Body of pancreas (tissue), 4 donors: ENCODE measurements around the gene ACSL3. TPM values are rescaled to one million over a fixed set of nuclear protein-coding genes. Genes with fewer than 3 reads are reported as not detected.

Experiments used
- ATAC-seq: fragments of 150-250 bp; one replicate; pipeline ENCODE4 v1.9.1; 2016
- DNase-seq, 4 donors: peaks; one replicate each; pipeline ENCODE4 v3.0.0-alpha.2; 2019
- H3K27ac ChIP-seq, 4 donors: fragments of 200-600 bp; sonication (generic); 1 replicate in 3 of 4; 2 replicates in 1 of 4; pipeline versions ENCODE4 v1.5.1 to v1.6.1; 2016 to 2019; ENCODE audit warnings: mild to moderate bottlenecking in 1 of 4, mixed read lengths in 1 of 4, moderate library complexity in 1 of 4
- H3K27me3 ChIP-seq, 2 donors: fragments of 200-600 bp; sonication (generic); one replicate each; pipeline ENCODE4 v1.6.0; 2016; ENCODE audit warnings: mild to moderate bottlenecking in 1 of 2
- H3K36me3 ChIP-seq, 2 donors: fragments of 200-600 bp; sonication (generic); replicated peaks in 1 of 2; 2 replicates each; pipeline ENCODE4 v1.5.1; 2016; ENCODE audit warnings: low read depth in 2 of 2; ENCODE audit not compliant: insufficient read depth in 1 of 2
- H3K4me1 ChIP-seq: fragments of 200-600 bp; sonication (generic); one replicate; pipeline ENCODE4 v1.6.0; 2016
- H3K4me3 ChIP-seq, 2 donors: fragments of 200-600 bp; sonication (generic); 1 replicate in 1 of 2; 2 replicates in 1 of 2; pipeline ENCODE4 v1.5.1; 2016 to 2019
- H3K9me3 ChIP-seq, 3 donors: fragments of 200-600 bp; sonication (generic); 1 replicate in 2 of 3; 2 replicates in 1 of 3; pipeline ENCODE4 v1.5.1; 2016
- POLR2A ChIP-seq, 3 donors: fragments of 450-650 bp; IDR thresholded peaks; one replicate each; pipeline ENCODE4 v1.6.1; 2016; ENCODE audit warnings: antibody characterized with exemption in 3 of 3, mild to moderate bottlenecking in 2 of 3
- WGBS, 2 donors: methylation state at CpG; one replicate each; pipeline ENCODE4 v1.1.5; 2017; 5-methylcytosine and 5-hydroxymethylcytosine counted together
- intact Hi-C: fragments of 100-400 bp; cut with DNase I; formaldehyde crosslinking; loops from one replicate; pipeline ENCODE4 v1.15.1; 2023
- total RNA-seq, 2 donors: library from RNA; depleted of rRNA; stranded (reverse); fragments of >200 nt; gene quantifications; one replicate each; pipeline ENCODE4 v1.1.0, GENCODE V29; 2016
- TF ChIP-seq, protein P1 (sequence below), 7 experiments: fragments of 450-650 bp in 4 of 7; fragments of 200-600 bp in 3 of 7; sonication (generic) in 3 of 7; IDR thresholded peaks; one replicate each; pipeline ENCODE4 v1.5.1; 2016 to 2019; ENCODE audit warnings: antibody characterized with exemption in 7 of 7

ACSL3 gene
- total RNA-seq, 2 donors from 2014 or later: 24.6 to 60.0 TPM

DNA sequence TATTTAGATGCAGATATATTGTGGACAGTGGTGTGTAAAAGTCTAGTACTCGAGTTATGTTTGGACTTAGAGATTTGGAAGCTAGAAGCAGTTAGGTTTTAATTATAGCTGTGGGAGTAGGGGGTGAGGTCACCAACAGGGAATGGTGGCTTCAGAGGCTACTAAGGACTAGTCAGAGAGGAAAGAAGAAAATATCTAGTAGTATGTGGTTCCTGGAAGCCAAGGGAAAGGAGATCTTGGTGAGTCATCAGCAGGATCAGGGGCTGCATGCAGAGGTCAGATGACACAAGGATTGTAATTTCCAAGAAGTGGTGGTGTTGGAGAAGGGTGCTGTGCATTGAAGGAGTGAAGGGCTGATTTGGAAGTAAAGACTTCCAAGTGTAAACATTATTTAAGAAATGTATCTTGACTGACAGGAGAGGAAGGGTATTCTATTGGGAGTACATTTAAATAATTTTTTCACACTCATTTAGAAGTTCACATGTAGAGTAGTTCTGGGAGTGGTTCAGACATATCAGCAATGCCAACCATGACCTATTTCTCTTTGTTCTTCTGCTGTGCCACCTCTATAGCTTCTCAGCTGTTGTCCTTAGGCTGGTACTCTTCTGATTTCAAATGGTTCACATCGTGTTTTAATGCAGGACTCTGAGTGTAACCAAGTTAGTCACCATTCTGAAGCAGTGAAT, 59.1 kb downstream of the ACSL3 start:
- no peaks in the 10 kb centered on the region for H3K27me3 ChIP-seq
- TF ChIP-seq, protein P1, sequence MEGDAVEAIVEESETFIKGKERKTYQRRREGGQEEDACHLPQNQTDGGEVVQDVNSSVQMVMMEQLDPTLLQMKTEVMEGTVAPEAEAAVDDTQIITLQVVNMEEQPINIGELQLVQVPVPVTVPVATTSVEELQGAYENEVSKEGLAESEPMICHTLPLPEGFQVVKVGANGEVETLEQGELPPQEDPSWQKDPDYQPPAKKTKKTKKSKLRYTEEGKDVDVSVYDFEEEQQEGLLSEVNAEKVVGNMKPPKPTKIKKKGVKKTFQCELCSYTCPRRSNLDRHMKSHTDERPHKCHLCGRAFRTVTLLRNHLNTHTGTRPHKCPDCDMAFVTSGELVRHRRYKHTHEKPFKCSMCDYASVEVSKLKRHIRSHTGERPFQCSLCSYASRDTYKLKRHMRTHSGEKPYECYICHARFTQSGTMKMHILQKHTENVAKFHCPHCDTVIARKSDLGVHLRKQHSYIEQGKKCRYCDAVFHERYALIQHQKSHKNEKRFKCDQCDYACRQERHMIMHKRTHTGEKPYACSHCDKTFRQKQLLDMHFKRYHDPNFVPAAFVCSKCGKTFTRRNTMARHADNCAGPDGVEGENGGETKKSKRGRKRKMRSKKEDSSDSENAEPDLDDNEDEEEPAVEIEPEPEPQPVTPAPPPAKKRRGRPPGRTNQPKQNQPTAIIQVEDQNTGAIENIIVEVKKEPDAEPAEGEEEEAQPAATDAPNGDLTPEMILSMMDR (IDR thresholded peaks at IDR 0.05): no peak
- TF ChIP-seq POLR2A (IDR thresholded peaks at IDR 0.05): no peak
- H3K4me3 ChIP-seq: no peak overlapping the region
- 84 to 85% methylated on average over 2 of the region's 2 CpGs for WGBS, 2 donors
- H3K27ac ChIP-seq: no peak overlapping the region
- no peak for ATAC-seq
- H3K36me3 ChIP-seq: peaks cover 0 to 20% of the 10 kb centered on the region in 2 donors
- no peaks in the 10 kb centered on the region for H3K9me3 ChIP-seq
- no peak for DNase-seq
- intact Hi-C loops: no loop called here
- H3K4me1 ChIP-seq: peaks cover 9% of the 10 kb centered on the region

DNA sequence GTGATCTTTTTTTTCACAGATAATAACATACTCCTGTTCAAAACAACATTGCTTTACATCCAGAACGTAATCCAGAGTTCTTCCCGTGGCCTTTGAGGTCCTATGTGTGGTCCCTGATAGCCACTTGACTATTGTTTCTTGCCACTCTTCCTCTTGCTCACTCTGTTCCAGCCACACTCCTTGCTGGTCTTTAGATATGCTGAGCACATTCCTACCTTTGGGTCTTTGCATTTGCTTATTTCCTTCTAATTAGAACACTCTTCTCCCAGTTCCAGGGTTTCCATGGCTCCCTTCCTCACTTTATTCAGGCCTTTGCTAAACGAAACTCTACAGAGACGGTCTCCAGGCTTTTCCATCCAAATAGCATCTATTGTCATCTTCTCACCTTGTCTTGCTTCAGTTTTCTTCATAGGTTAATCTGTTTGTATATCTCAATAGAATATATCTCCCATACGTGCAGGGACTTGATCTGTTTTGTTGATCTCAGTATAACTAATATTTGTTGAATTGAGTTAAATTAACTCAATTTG, 59.9 kb downstream of the ACSL3 start:
- H3K4me1 ChIP-seq: peaks cover 2% of the 10 kb centered on the region
- no peaks in the 10 kb centered on the region for H3K27me3 ChIP-seq
- ATAC-seq: no peak

DNA sequence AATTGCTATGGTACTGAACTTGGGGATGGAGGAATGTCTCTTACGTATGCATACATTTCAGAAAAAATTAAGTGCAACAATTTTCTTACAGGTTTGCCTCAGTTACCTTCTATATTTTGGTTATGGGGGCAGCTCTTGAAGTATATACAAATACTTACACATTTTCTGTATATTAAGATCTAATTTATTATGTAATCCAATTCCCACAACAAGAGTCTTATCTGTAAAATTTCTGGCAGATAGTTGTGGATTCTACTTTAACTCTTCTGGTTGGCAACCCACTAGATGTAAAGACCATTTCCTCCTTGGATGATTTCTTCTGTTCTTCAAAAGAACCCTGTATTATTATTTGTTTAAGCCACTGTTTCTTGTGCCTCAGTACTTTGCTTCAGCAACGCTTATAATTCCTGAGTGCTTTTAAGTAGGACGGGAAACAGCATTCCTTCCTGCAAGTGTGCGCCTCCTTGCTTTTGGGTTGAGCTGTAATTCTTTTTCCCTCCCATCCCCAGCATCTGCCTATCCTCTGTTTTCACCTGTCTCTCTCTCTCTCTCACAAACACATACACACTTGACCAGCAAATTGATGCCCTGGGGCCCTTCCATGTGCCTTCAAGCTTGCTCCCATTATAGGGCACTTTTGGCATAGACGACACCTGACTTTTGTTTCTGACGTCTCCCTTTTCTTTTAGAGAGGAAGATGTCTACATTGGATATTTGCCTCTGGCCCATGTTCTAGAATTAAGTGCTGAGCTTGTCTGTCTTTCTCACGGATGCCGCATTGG, 61.4 kb downstream of the ACSL3 start:
- no peak for DNase-seq
- no peak overlapping the region for H3K27ac ChIP-seq
- H3K9me3 ChIP-seq: no peaks in the 10 kb centered on the region
- no peak for TF ChIP-seq POLR2A (IDR thresholded peaks at IDR 0.05)
- TF ChIP-seq, protein P1 (IDR thresholded peaks at IDR 0.05): no peak
- H3K4me3 ChIP-seq: no peak overlapping the region
- H3K27me3 ChIP-seq: no peaks in the 10 kb centered on the region
- ATAC-seq: no peak
- 89 to 93% methylated on average over 8 of the region's 8 CpGs for WGBS, 2 donors
- H3K4me1 ChIP-seq: no peaks in the 10 kb centered on the region
- H3K36me3 ChIP-seq: peaks cover 0 to 24% of the 10 kb centered on the region in 2 donors
- intact Hi-C loops: no loop called here

More for the DNA sequence above, 59.9 kb downstream of the ACSL3 start:
- no peak for TF ChIP-seq POLR2A (IDR thresholded peaks at IDR 0.05)
- TF ChIP-seq, protein P1 (IDR thresholded peaks at IDR 0.05): no peak
- WGBS, 2 donors: 80 to 82% methylated on average over 5 of the region's 5 CpGs
- Histone ChIP-seq H3K27ac (no peak overlapping the region), H3K36me3 (peaks cover 0 to 21% of the 10 kb centered on the region in 2 donors), H3K4me3 (no peak overlapping the region), H3K9me3 (no peaks in the 10 kb centered on the region)
- intact Hi-C loops: no loop called here
- DNase-seq: no peak

DNA sequence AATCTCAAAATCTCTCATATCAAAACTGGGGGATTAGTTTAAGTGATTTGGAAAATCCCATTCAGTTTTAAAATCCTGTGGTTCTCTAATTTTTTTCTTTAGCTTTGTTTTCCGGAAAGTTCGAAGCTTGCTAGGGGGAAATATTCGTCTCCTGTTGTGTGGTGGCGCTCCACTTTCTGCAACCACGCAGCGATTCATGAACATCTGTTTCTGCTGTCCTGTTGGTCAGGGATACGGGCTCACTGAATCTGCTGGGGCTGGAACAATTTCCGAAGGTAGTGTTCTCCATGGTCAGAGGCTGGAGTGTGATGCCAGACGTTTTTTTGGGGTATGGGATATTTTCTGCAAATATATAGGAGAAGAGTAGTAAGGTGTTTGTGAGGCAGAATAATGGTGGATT, 66.1 kb downstream of the ACSL3 start:
- WGBS, 2 donors: 91 to 94% methylated on average over 9 of the region's 9 CpGs
- ATAC-seq (no peak), DNase-seq (no peak)
- Histone ChIP-seq H3K27me3 (no peaks in the 10 kb centered on the region), H3K27ac (no peak overlapping the region), H3K4me3 (no peak overlapping the region), H3K36me3 (peaks cover 0 to 22% of the 10 kb centered on the region in 2 donors), H3K4me1 (no peaks in the 10 kb centered on the region), H3K9me3 (no peaks in the 10 kb centered on the region)
- intact Hi-C loops: no loop called here
- TF ChIP-seq, protein P1 (IDR thresholded peaks at IDR 0.05): no peak
- TF ChIP-seq POLR2A (IDR thresholded peaks at IDR 0.05): no peak
